ENCODE measurements around the gene CNTLN. TPM values are rescaled to one million over a fixed set of nuclear protein-coding genes. Genes with fewer than 3 reads are reported as not detected.

The CNTLN gene
- total RNA-seq, 1 experiment from 2014 or later, result 5.1 TPM

DNA sequence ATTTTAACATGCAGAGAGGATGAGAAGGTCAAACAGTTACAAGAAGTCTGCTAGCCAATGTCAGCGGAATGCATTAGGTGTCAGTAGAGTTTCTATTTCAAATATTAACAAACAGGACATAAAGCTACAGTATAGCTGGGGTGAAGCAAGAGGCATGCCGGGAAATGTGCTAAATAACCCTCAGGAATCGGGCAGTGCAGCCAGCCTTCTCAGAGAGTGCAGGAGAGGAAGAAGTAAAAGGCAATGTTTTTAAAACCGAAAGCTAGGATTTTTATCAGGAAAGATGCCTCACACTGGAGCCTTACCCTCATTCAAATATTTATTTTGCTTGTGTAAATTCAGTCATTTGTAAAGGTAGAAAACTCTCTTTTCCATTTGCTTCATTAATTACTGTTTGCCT, 384.9 kb downstream of the CNTLN start:
- no peaks in the 10 kb centered on the region for H4K20me1 ChIP-seq (ENCODE audit: insufficient read depth)
- RAD21 ChIA-PET (ENCODE audit: low non-redundant PET in 1 of 2, low total read pairs in 2 of 2, uncharacterized antibody in 2 of 2, unreplicated experiment in 2 of 2), result no interaction called here
- no peak overlapping the region for H3K27ac ChIP-seq (ENCODE audit: low read depth, low read length)
- TF ChIP-seq POLR2AphosphoS5 (IDR thresholded peaks at IDR 0.05; ENCODE audit: low read depth, low read length) (no peak), YY1 (IDR thresholded peaks at IDR 0.05; ENCODE audit: extremely low read depth, insufficient replicate concordance, low read depth, low read length) (no peak)
- TF ChIP-seq, protein P1, sequence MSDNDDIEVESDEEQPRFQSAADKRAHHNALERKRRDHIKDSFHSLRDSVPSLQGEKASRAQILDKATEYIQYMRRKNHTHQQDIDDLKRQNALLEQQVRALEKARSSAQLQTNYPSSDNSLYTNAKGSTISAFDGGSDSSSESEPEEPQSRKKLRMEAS (IDR thresholded peaks at IDR 0.05), result no peak
- CTCF ChIA-PET, result no interaction called here
- POLR2A ChIA-PET, result no interaction called here
- DNase-seq (ENCODE audit: low read depth, low spot score) (no peak), ATAC-seq (no peak)
- no peaks in the 10 kb centered on the region for H3K9me3 ChIP-seq (ENCODE audit: control insufficient read depth in 1 of 2, insufficient read depth in 1 of 2, low read depth in 1 of 2, low read length in 2 of 2)
- no peak overlapping the region for H3K9ac ChIP-seq (ENCODE audit: low read length)
- no peak overlapping the region for H3K4me2 ChIP-seq (ENCODE audit: low read length)
- H3K36me3 ChIP-seq (ENCODE audit: control insufficient read depth in 1 of 2, insufficient read depth in 2 of 2, low read length in 2 of 2), result no peaks in the 10 kb centered on the region
- H3K27me3 ChIP-seq (ENCODE audit: insufficient read depth, low read length), result no peaks in the 10 kb centered on the region
- H2AFZ ChIP-seq (ENCODE audit: low read depth, low read length, poor library complexity, severe bottlenecking), result no peak overlapping the region
- no peaks in the 10 kb centered on the region for H3K79me2 ChIP-seq (ENCODE audit: insufficient read depth, low read length)
- intact Hi-C loops (cut with micrococcal nuclease), result loop anchor here (10.0 kb wide), 1 partner anchor 1305 kb away; no protein-coding TSS in a partner anchor
- BruUV-seq (replicated peaks), result no TSS peak
- H3K9me2 ChIP-seq (ENCODE audit: insufficient read depth), result no peaks in the 10 kb centered on the region
- H3K4me1 ChIP-seq (ENCODE audit: control insufficient read depth in 1 of 2, insufficient read depth in 2 of 2, low read length in 2 of 2), result no peaks in the 10 kb centered on the region
- H3K4me3 ChIP-seq (replicated peaks in 1 of 2; ENCODE audit: low read depth in 1 of 2, low read length in 2 of 2), result no peak overlapping the region

DNA sequence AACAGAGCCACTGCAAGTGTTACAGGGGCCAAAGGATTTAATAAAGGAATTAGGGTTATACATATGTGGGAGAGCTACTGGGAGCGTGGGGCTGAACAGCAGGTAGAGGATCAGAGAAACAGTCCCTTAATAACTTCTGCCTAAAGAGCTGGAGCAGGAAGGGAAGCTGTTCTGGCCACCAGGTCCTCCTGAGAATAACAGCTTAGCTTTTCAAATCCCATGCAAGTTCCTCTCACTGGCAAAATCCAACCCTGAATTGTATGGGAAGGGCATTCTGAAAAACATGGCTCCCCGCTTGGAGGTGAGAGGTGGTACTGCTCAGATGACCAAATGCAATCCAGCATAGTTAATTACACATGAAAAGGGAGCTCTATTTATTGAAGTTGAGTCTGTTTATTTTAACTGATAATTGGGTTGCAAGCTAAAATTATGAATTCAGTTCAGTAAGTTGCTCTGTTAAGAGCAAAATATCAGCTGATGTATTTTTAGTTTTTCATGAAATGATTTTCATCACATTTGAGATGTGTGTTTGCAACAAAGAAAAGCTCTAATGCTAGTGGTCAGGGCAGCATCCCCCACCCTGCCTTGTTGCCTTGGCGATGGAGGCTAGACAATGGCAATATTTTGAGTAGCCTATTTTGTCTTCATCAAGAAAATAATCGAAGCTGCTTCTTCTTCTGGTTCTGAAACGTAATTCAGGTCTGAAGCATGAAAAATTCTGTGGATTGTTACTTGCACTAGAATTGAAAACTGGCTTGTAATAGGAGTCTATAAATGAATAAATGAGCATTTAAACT, 385.6 kb downstream of the CNTLN start:
- DNase-seq (ENCODE audit: low read depth, low spot score) (no peak), ATAC-seq (no peak)
- Histone ChIP-seq H3K9me2 (ENCODE audit: insufficient read depth) (no peaks in the 10 kb centered on the region), H3K9ac (ENCODE audit: low read length) (no peak overlapping the region), H3K27me3 (ENCODE audit: insufficient read depth, low read length) (no peaks in the 10 kb centered on the region), H3K36me3 (ENCODE audit: control insufficient read depth in 1 of 2, insufficient read depth in 2 of 2, low read length in 2 of 2) (no peaks in the 10 kb centered on the region), H3K4me1 (ENCODE audit: control insufficient read depth in 1 of 2, insufficient read depth in 2 of 2, low read length in 2 of 2) (no peaks in the 10 kb centered on the region), H3K27ac (ENCODE audit: low read depth, low read length) (no peak overlapping the region), H3K9me3 (ENCODE audit: control insufficient read depth in 1 of 2, insufficient read depth in 1 of 2, low read depth in 1 of 2, low read length in 2 of 2) (no peaks in the 10 kb centered on the region), H2AFZ (ENCODE audit: low read depth, low read length, poor library complexity, severe bottlenecking) (no peak overlapping the region), H3K4me3 (replicated peaks in 1 of 2; ENCODE audit: low read depth in 1 of 2, low read length in 2 of 2) (no peak overlapping the region), H3K4me2 (ENCODE audit: low read length) (no peak overlapping the region), H4K20me1 (ENCODE audit: insufficient read depth) (no peaks in the 10 kb centered on the region), H3K79me2 (ENCODE audit: insufficient read depth, low read length) (no peaks in the 10 kb centered on the region)
- intact Hi-C loops (cut with micrococcal nuclease), result loop anchor here (10.0 kb wide), 1 partner anchor 1304 kb away; no protein-coding TSS in a partner anchor
- RAD21 ChIA-PET (ENCODE audit: low non-redundant PET in 1 of 2, low total read pairs in 2 of 2, uncharacterized antibody in 2 of 2, unreplicated experiment in 2 of 2), result no interaction called here
- TF ChIP-seq YY1 (IDR thresholded peaks at IDR 0.05; ENCODE audit: extremely low read depth, insufficient replicate concordance, low read depth, low read length), result no peak
- TF ChIP-seq RAD21 (IDR thresholded peaks at IDR 0.05; ENCODE audit: low read depth), result no peak
- TF ChIP-seq ZFX (IDR thresholded peaks at IDR 0.05), result no peak
- TF ChIP-seq SRF (IDR thresholded peaks at IDR 0.05; ENCODE audit: low read depth), result no peak
- no peak for TF ChIP-seq FOSL1 (IDR thresholded peaks at IDR 0.05; ENCODE audit: low read depth)
- TF ChIP-seq POLR2A (IDR thresholded peaks at IDR 0.05; ENCODE audit: borderline replicate concordance, extremely low read depth, insufficient read depth, insufficient read length), result no peak
- TF ChIP-seq, protein P2, sequence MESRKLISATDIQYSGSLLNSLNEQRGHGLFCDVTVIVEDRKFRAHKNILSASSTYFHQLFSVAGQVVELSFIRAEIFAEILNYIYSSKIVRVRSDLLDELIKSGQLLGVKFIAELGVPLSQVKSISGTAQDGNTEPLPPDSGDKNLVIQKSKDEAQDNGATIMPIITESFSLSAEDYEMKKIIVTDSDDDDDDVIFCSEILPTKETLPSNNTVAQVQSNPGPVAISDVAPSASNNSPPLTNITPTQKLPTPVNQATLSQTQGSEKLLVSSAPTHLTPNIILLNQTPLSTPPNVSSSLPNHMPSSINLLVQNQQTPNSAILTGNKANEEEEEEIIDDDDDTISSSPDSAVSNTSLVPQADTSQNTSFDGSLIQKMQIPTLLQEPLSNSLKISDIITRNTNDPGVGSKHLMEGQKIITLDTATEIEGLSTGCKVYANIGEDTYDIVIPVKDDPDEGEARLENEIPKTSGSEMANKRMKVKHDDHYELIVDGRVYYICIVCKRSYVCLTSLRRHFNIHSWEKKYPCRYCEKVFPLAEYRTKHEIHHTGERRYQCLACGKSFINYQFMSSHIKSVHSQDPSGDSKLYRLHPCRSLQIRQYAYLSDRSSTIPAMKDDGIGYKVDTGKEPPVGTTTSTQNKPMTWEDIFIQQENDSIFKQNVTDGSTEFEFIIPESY (IDR thresholded peaks at IDR 0.05; ENCODE audit: extremely low read depth, insufficient replicate concordance, low read length), result no peak
- TF ChIP-seq SIN3A (IDR thresholded peaks at IDR 0.05; ENCODE audit: low read depth), result no peak
- BruUV-seq (replicated peaks), result no TSS peak
- POLR2A ChIA-PET, result no interaction called here
- CTCF ChIA-PET, result no interaction called here

All from HCT116 (cell line).